Dendritic cell treated with granulocyte-macrophage colony-stimulating factor and Interleukin-4, amounts not matched to agents 40 ng/mL and 50 ng/mL, for 4 days (primary cell): ENCODE measurements around the gene SYT7.

Experiments used
- H3K27ac Mint-ChIP-seq: one replicate; pipeline ENCODE4 v1.8.0; 2022; ENCODE audit warnings: mild to moderate bottlenecking, mixed read lengths
- H3K27me3 Mint-ChIP-seq: one replicate; pipeline ENCODE4 v1.8.0; 2022; ENCODE audit warnings: mild to moderate bottlenecking, mixed read lengths
- H3K36me3 Mint-ChIP-seq: one replicate; pipeline ENCODE4 v1.8.0; 2022; ENCODE audit warnings: low read depth, mixed read lengths
- H3K4me1 Mint-ChIP-seq: one replicate; pipeline ENCODE4 v1.8.0; 2022; ENCODE audit warnings: low read depth, mixed read lengths
- H3K4me3 Mint-ChIP-seq: one replicate; pipeline ENCODE4 v1.8.0; 2022; ENCODE audit warnings: mild to moderate bottlenecking, moderate library complexity, mixed read lengths
- H3K9me3 Mint-ChIP-seq: one replicate; pipeline ENCODE4 v1.8.0; 2022; ENCODE audit warnings: mixed read lengths
- intact Hi-C: fragments of 100-400 bp; cut with micrococcal nuclease; formaldehyde crosslinking; loops from one replicate; pipeline ENCODE4 v1.15.0; 2022

The SYT7 gene

DNA sequence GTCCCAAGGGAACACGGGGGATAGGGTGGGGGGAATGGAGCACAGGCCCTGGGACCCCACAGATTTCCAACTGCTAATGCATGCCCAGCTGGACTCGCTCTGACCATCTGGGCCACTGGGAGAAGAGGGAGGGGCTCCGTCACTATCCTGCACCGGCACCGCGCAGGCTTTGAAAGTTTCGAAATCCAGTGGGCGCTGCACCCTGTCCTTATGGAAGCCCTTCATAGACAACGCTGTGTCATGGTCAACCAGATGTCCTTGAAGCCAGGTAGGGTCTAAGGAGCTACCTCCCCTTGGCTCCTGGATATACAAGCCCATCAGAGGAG, 42.3 kb downstream of the SYT7 start:
- Mint-ChIP-seq H3K36me3 (no peaks in the 10 kb centered on the region), H3K9me3 (no peaks in the 10 kb centered on the region), H3K27me3 (peaks cover 41% of the 10 kb centered on the region), H3K4me3 (no peak overlapping the region), H3K27ac (no peak overlapping the region), H3K4me1 (peaks cover 21% of the 10 kb centered on the region)
- intact Hi-C loops = no loop called here

DNA sequence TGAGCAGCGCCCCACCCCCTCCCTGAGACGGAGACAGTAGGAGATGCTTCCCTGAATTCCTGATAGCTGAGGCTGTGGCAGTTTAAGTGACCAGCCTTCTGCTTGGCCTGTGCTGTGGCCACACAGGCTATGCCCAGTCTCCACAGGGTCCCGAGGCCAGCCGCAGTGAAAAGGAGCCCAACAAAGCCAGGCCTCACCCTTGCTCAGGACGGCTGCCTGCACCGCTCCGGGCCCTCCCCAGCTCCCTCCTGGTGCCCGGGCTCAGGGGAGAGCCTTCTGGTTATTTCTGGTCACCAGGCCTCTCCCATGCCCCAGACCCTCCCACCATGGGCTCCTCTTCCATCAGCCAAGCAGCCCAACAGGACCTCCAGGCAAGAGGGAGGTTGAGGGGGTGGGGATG, 43.5 kb downstream of the SYT7 start:
- Mint-ChIP-seq H3K9me3 (no peaks in the 10 kb centered on the region), H3K4me1 (peaks cover 18% of the 10 kb centered on the region), H3K27ac (no peak overlapping the region), H3K4me3 (no peak overlapping the region), H3K27me3 (peaks cover 45% of the 10 kb centered on the region), H3K36me3 (no peaks in the 10 kb centered on the region)
- intact Hi-C loops = no loop called here

DNA sequence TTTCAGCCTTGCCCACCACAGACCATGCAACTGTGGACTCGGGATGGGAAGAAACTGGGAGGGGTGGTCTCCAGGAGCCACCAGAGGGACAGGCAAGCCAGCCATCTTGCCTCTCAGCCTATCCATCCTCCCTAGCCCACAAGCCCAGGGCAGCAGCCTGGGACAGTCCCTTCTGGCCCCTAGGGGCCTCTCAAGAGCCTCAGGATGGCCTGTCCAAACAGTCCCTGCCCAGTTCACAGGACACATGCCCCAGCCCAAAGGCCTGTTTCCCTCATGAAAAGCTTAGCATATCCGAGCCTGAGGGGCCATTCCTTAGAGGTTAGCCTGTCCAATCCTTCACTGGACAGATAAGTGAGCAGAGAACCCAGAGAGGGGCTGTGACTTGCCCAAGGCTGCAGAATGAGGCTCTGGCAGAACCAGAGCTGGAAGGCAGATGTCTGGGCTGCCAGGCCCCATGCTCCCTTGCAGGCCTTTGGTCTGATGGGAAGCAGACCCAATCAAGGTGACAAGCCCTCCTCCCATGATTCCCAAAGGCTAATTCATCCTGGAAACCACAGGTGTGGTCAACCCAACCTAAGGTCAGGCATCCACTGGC, 44.1 kb downstream of the SYT7 start:
- Mint-ChIP-seq H3K36me3 (no peaks in the 10 kb centered on the region), H3K4me1 (peaks cover 13% of the 10 kb centered on the region), H3K4me3 (no peak overlapping the region), H3K27ac (no peak overlapping the region), H3K27me3 (peaks cover 42% of the 10 kb centered on the region), H3K9me3 (no peaks in the 10 kb centered on the region)
- intact Hi-C loops = no loop called here

DNA sequence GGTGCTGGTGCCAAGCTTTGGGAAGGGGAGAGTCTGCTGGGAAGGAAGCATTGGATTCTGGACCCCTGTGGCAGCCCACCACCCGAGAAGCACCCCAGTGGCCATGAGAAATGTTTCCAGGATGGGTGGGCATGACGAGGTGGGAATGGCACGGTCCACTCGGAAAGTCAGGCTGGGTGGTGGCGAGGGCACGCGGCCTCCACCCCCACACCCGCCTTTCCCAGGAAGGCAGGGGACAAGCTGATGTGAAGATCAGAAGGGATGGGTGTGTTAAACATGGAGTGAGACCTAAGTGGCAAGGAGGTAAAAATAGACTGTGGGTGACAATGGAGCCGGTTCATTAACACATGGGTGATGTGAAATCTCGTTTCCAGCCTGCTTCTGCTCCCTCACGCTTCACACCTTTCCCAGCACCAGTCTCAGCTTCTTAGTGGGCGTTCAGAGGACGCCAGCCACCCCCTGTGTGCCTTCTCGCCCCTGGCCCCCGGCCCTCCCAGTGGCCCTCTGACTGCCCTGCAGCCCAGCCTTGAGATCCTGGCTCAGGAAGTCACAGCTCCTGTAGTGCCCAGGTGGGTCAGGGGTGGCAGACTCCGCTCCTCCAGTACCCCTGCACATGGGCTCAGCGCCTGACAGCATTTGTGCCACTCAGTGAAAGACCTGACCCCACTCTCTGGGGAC, 44.7 kb downstream of the SYT7 start:
- no peak overlapping the region for H3K27ac Mint-ChIP-seq
- no peaks in the 10 kb centered on the region for H3K36me3 Mint-ChIP-seq
- H3K9me3 Mint-ChIP-seq = no peaks in the 10 kb centered on the region
- intact Hi-C loops = no loop called here
- H3K4me3 Mint-ChIP-seq = no peak overlapping the region
- peaks cover 7% of the 10 kb centered on the region for H3K4me1 Mint-ChIP-seq
- peaks cover 38% of the 10 kb centered on the region for H3K27me3 Mint-ChIP-seq

DNA sequence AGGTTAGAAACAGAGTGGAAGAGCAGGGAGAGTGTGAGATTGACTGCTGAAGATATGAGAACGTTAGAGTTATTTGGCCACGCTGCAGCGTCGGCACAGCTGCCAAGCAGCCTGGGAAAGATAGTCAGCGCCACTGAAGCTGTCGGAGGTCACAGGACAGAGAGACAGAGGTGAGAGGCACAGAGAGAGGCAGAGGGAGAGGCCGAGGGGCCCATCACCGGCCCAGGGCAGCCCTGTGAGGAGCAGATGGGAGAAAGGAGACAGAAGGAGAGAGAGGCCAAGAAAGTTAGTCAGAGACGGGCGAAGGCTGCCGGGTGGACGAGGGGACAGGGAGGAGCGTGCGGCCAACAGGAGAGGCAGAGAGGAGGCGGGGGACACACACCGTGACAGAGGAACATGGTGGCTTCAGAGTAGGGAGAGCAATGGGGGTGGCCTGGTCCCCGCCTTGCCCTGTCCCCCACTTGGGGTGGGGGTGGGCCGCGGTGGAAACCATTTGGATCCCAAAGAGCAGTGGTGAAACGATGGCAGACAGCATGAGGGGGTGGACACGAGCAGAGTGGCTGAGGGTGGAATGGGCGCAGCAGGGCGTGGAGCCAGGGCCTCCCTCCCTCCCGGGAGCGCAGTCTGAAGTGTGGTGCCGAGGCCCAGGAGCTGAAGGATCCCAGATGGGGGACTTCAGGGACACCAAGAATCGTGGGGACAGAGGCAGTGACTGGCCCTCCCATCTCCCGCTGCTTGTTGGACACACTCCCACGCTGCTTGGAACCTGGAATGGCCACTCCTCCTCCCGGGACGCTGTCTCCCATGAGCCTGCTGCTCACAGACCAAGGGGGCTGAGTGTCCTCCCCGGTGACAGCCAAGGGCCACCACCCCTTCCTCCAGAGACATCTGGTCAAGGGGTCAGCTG, 45.7 kb downstream of the SYT7 start:
- H3K27me3 Mint-ChIP-seq = peaks cover 32% of the 10 kb centered on the region
- H3K9me3 Mint-ChIP-seq = no peaks in the 10 kb centered on the region
- no peaks in the 10 kb centered on the region for H3K36me3 Mint-ChIP-seq
- no peak overlapping the region for H3K4me3 Mint-ChIP-seq
- no peak overlapping the region for H3K27ac Mint-ChIP-seq
- no peaks in the 10 kb centered on the region for H3K4me1 Mint-ChIP-seq
- intact Hi-C loops = no loop called here

DNA sequence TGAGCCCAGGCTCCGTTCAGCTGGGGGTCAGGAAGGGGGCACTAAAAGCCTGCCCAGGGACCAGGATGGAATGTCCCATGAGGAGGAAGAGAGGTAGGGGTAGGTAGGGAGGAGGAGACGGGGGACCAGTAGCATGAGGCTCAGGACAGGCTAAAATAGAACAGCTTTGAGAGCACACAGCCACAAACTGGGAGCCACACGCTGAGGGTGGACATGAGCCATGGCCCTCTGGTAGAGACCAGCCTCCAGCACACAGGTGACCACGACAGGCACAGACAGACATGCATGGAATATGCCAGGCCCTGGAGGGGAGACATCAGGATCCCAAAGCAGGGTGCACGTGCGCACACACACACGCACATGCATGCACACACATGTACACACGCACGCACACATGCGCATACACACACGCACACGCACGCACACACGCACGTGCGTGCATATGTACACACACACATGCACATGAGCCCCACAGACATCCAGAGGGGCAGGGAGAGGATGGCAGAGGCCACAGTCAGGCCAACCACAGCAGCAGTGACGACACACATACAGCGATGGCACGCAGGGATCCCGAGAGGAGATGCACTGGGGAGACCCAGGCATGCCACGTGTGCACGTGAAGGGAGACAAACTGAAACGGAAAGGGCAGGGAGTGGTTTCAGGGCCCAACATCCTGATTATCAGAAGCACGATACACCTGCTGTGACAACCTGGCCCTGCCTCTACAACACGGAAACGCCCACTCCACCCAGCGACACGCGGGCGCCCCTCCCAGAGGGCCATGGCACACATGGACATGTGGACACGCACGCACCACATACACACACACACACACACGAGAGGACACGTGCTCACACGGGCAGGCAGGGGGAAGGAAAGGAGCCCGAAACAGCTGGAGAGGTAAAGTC, 46.6 kb downstream of the SYT7 start:
- Mint-ChIP-seq H3K27me3 (peaks cover 28% of the 10 kb centered on the region), H3K27ac (no peak overlapping the region), H3K9me3 (no peaks in the 10 kb centered on the region)

DNA sequence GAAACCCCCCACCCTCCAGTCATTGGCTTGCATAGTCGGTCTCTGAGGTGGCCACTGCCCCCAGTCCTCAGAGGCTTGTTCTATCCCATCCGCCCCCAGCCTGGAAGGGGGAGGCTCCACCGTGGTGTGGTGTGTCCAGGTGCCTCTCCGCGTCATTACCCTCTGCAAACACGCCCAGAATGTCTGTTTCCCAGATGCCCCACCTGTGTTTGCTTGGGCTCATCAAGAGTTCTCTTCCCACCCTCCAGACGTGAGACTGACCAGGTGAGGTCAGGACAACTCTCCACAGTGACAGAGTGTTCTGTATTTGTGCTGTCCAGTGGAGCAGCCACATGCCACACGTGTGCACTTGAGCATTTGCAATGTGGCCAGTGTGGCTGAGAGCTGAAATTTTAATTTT, 47.5 kb downstream of the SYT7 start:
- no peak overlapping the region for H3K27ac Mint-ChIP-seq
- peaks cover 29% of the 10 kb centered on the region for H3K27me3 Mint-ChIP-seq
- H3K4me1 Mint-ChIP-seq = no peaks in the 10 kb centered on the region
- intact Hi-C loops = no loop called here
- no peaks in the 10 kb centered on the region for H3K9me3 Mint-ChIP-seq
- H3K36me3 Mint-ChIP-seq = no peaks in the 10 kb centered on the region
- H3K4me3 Mint-ChIP-seq = no peak overlapping the region

More for the DNA sequence above, 46.6 kb downstream of the SYT7 start:
- Mint-ChIP-seq H3K4me3 (no peak overlapping the region), H3K4me1 (no peaks in the 10 kb centered on the region), H3K36me3 (no peaks in the 10 kb centered on the region)
- intact Hi-C loops = no loop called here

DNA sequence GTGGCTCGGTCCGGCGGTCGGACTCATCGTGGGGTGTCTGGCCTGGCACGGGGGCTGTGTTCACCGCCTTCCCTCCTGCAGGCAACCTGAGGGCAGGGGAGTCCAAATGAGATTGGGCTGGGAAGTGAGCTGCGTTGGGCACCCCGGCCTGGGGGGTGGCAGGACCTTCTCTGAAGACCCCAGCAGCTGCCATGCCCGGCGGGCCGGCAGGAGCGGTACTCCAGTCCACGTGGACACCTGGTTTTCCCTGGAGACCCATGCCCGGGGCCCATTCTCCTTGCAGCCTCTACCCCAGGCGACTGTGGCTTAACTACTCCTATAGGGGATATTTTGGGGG, 47.9 kb downstream of the SYT7 start:
- intact Hi-C loops = no loop called here
- no peaks in the 10 kb centered on the region for H3K4me1 Mint-ChIP-seq
- no peaks in the 10 kb centered on the region for H3K9me3 Mint-ChIP-seq
- H3K4me3 Mint-ChIP-seq = no peak overlapping the region
- peaks cover 30% of the 10 kb centered on the region for H3K27me3 Mint-ChIP-seq
- no peaks in the 10 kb centered on the region for H3K36me3 Mint-ChIP-seq
- no peak overlapping the region for H3K27ac Mint-ChIP-seq

DNA sequence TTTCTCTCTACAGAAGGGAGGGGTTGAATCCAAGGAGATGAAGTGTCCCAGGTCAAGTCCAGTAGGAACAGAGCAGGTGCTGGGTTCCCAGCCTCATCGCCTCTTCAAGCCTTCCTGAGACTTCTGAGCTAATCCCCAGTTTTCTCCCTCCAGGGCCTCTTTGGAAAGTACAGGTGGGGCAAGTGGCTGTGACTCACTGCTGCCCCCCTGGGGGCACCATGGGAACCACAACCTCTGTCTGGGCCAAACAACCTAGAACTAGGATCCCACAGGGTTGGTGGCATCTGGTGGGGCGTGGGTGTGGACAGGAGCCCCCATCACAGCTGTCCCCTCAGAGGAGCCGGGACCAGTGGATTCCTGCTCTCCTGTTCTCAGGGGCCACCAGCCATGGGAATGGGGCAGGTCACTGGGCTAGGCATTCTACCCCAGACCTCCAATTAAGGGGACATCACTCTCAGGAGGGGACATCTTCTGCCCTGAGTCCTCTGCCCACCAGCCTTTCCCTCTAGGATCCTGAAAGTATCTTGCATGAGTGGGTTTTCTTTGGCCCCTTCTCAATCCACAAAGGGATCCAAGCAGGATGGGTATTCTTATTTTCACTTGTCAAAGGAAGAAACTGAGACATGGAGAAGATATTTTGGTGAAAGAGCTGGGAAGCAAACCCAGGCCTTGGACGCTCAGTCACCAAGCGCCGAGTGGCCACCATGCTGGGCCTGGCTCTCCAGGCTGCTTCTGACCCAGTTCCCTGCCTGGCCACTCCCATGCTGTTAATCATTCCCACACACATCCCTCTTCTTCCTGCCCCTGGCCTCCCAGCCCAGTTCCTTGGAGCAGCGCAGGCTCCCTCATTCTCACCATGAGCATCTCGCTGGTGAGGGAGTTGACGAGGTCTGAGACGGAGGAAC, 48.5 kb downstream of the SYT7 start:
- no peaks in the 10 kb centered on the region for H3K9me3 Mint-ChIP-seq
- peaks cover 35% of the 10 kb centered on the region for H3K27me3 Mint-ChIP-seq
- no peak overlapping the region for H3K27ac Mint-ChIP-seq
- H3K36me3 Mint-ChIP-seq = no peaks in the 10 kb centered on the region
- H3K4me3 Mint-ChIP-seq = no peak overlapping the region
- H3K4me1 Mint-ChIP-seq = no peaks in the 10 kb centered on the region
- intact Hi-C loops = no loop called here

DNA sequence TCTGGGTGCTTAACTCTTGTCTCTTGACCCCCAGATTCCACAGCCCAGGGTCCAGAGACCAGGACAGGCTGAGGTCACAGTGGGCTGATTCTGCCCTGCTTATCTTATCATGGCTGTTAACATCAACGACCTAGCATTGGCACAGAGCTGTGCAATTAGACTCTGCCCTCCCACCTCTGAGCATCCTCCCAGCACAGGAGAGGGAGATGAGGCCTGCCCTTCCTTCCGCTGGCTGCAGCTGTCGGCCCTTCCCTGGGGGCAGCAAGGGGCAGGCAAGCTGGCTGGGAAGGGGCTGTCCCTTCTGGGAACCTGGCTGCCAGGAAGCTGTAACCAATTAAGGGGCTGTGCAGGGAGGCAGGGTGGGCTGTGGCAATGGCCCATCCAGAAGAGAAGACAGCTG, 49.8 kb downstream of the SYT7 start:
- H3K27ac Mint-ChIP-seq = no peak overlapping the region
- no peaks in the 10 kb centered on the region for H3K4me1 Mint-ChIP-seq
- H3K4me3 Mint-ChIP-seq = no peak overlapping the region
- intact Hi-C loops = no loop called here
- H3K36me3 Mint-ChIP-seq = no peaks in the 10 kb centered on the region
- H3K27me3 Mint-ChIP-seq = peaks cover 42% of the 10 kb centered on the region
- no peaks in the 10 kb centered on the region for H3K9me3 Mint-ChIP-seq

DNA sequence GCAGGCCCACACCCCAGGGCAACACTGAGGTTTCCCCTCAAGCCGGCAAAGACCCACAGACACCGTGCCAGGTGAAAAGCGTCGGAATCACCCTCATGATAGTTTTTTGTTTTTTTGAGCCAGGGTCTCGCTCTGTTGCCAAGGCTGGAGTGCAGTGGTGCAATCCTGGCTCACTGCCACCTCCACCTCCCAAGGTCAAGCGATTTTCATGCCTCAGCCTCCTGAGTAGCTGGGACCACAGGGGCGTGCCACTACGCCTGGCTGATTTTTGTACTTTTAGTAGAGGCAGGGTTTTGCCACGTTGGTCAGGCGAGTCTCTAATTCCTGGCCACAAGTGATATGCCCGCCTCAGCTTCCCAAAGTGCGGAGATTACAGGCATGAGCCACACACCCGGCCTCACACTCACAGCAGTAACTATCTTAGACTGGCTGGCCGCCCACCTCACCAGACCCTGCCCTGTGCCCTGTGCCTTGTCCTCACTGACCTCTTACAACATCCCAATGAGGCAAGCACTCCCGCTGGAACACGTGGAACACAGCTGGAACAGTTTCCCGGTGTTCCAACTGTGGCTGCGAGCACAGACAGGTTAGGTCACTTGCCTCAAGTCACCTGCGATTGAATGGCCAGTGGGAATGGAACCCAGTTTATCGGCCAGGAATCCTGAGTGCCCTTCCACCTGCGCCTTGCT, 51.2 kb downstream of the SYT7 start:
- Mint-ChIP-seq H3K9me3 (no peaks in the 10 kb centered on the region), H3K27me3 (peaks cover 40% of the 10 kb centered on the region), H3K4me1 (no peaks in the 10 kb centered on the region), H3K4me3 (no peak overlapping the region), H3K36me3 (no peaks in the 10 kb centered on the region), H3K27ac (no peak overlapping the region)
- intact Hi-C loops = no loop called here

DNA sequence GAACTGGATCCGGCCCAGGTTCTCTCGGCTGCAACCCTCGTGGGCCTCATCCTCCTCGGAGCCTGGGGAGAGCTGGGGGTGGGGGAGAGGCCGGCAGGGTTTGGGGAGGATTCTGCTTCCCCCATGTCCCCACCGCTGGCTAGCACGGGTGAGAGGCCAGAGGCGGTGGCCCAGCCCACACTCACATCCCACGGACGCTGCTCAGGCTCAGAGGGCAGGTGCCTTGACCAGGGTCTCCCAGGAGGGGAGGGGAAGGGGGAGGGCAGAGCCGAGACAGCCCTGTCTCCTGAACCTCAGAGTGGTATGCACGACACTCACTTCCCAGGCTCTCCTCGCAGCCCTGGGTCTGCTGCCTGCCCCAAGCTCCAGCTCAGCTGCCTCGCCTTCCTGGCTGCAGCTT, 52.8 kb downstream of the SYT7 start:
- Mint-ChIP-seq H3K4me1 (no peaks in the 10 kb centered on the region), H3K9me3 (no peaks in the 10 kb centered on the region), H3K27me3 (peaks cover 39% of the 10 kb centered on the region), H3K27ac (no peak overlapping the region), H3K36me3 (no peaks in the 10 kb centered on the region), H3K4me3 (no peak overlapping the region)
- intact Hi-C loops = no loop called here
